OCI-LY7 (cell line): ENCODE results near the gene VENTX.

Experiments used
- EZH2phosphoT487 ChIP-seq: fragments of 200-600 bp; sonication (generic); IDR thresholded peaks from 2 replicates; pipeline ENCODE4 v1.6.1; 2018; ENCODE audit warnings: low read depth, borderline replicate concordance, mild to moderate bottlenecking, mixed run types, antibody characterized with exemption, low read length, moderate library complexity, mixed read lengths
- TF ChIP-seq, protein P1 (sequence below): fragments of 200-600 bp; sonication (generic); conservative IDR thresholded peaks from 2 replicates; pipeline ENCODE4 v1.5.1; 2014; ENCODE audit warnings: mild to moderate bottlenecking, antibody characterized with exemption, low read length, moderate library complexity, mixed read lengths

DNA sequence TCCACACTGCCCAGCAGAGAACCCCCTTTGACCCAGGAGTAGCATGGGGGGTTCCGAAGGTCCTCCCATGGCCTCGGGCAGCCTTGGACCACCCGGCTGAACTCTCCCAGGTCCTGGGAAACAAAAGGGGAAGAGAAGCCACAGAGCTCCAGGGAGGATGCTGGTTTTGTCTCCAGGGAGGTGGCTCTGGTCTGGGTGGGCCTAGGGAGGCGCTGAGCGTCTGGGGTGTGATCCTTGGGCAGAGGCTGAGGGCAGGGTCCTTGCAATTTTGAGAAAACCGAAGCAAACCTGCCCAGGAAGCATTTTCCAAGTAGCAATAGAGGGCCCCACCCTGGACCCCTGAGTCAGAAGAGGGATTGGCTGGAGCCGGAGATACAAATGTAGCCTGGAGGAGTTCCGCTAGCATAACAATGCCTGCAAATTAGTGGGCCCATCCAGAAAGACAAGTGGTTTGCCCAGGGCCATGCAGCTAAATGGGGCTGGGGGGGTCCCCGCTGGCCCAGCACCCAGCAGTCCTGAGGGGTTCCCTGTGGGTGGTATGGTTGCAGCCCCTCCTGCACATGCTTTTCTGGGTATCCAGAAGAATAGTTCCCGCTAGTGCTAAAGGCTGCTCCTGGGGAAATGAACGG, 5.6 kb upstream of the VENTX start:
- TF ChIP-seq, protein P1, sequence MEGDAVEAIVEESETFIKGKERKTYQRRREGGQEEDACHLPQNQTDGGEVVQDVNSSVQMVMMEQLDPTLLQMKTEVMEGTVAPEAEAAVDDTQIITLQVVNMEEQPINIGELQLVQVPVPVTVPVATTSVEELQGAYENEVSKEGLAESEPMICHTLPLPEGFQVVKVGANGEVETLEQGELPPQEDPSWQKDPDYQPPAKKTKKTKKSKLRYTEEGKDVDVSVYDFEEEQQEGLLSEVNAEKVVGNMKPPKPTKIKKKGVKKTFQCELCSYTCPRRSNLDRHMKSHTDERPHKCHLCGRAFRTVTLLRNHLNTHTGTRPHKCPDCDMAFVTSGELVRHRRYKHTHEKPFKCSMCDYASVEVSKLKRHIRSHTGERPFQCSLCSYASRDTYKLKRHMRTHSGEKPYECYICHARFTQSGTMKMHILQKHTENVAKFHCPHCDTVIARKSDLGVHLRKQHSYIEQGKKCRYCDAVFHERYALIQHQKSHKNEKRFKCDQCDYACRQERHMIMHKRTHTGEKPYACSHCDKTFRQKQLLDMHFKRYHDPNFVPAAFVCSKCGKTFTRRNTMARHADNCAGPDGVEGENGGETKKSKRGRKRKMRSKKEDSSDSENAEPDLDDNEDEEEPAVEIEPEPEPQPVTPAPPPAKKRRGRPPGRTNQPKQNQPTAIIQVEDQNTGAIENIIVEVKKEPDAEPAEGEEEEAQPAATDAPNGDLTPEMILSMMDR, result no peak
- no peak for TF ChIP-seq EZH2phosphoT487
